H9 (cell line): Measurements from ENCODE around the gene RHOU. TPM values are rescaled to one million over a fixed set of nuclear protein-coding genes. Genes with fewer than 3 reads are reported as not detected.

Experiments
- DNase-seq: peaks from one replicate; pipeline ENCODE4 v3.0.0-alpha.2; 2017
- H2AFZ ChIP-seq: one replicate; pipeline ENCODE4 v1.6.1; 2013; ENCODE audit warnings: mild to moderate bottlenecking, low read length, control low read depth, moderate library complexity
- H2AK5ac ChIP-seq: 2 replicates; pipeline ENCODE4 v1.6.1; 2013; ENCODE audit warnings: low read length, control low read depth, mixed read lengths; ENCODE audit not compliant: insufficient read length
- H2BK120ac ChIP-seq: one replicate; pipeline ENCODE4 v1.6.1; 2013; ENCODE audit warnings: low read depth, mild to moderate bottlenecking, low read length, control low read depth, inconsistent platforms; ENCODE audit not compliant: poor library complexity, severe bottlenecking
- H2BK12ac ChIP-seq: 2 replicates; pipeline ENCODE4 v1.6.1; 2013; ENCODE audit warnings: low read length, control low read depth, mixed read lengths, low read depth; ENCODE audit not compliant: insufficient read length
- H2BK15ac ChIP-seq: 2 replicates; pipeline ENCODE4 v1.6.1; 2013; ENCODE audit warnings: low read depth, low read length, control low read depth
- H2BK20ac ChIP-seq: one replicate; pipeline ENCODE4 v1.6.1; 2013; ENCODE audit warnings: low read depth, mild to moderate bottlenecking, low read length, control low read depth, inconsistent platforms; ENCODE audit not compliant: poor library complexity, severe bottlenecking
- H2BK5ac ChIP-seq: 2 replicates; pipeline ENCODE4 v1.6.1; 2013; ENCODE audit warnings: low read length, control low read depth, mixed read lengths; ENCODE audit not compliant: insufficient read length
- H3K14ac ChIP-seq: 2 replicates; pipeline ENCODE4 v1.6.1; 2013; ENCODE audit warnings: low read length, control low read depth; ENCODE audit not compliant: insufficient read depth
- H3K18ac ChIP-seq: 2 replicates; pipeline ENCODE4 v1.6.1; 2013; ENCODE audit warnings: low read depth, mild to moderate bottlenecking, mixed read lengths, low read length, control low read depth; ENCODE audit not compliant: insufficient read length
- H3K23ac ChIP-seq: 2 replicates; pipeline ENCODE4 v1.6.1; 2013; ENCODE audit warnings: low read length, control low read depth, mixed read lengths, low read depth; ENCODE audit not compliant: insufficient read length
- H3K23me2 ChIP-seq: 2 replicates; pipeline ENCODE4 v1.6.1; 2013; ENCODE audit warnings: low read depth, mild to moderate bottlenecking, mixed read lengths, low read length, control low read depth; ENCODE audit not compliant: insufficient read length, poor library complexity, severe bottlenecking
- H3K27ac ChIP-seq: 2 replicates; pipeline ENCODE4 v1.5.1; 2013; ENCODE audit warnings: low read length, control low read depth, mixed read lengths, low read depth; ENCODE audit not compliant: insufficient read length
- H3K27me3 ChIP-seq: 2 replicates; pipeline ENCODE4 v1.6.1; 2013; ENCODE audit warnings: low read length, control low read depth, inconsistent platforms; ENCODE audit not compliant: insufficient read depth
- H3K4ac ChIP-seq: 2 replicates; pipeline ENCODE4 v1.6.1; 2013; ENCODE audit warnings: low read depth, mild to moderate bottlenecking, control low read depth, inconsistent platforms, low read length, moderate library complexity
- H3K4me1 ChIP-seq: 2 replicates; pipeline ENCODE4 v1.6.1; 2013; ENCODE audit warnings: low read length, control low read depth, inconsistent platforms; ENCODE audit not compliant: insufficient read depth
- H3K4me2 ChIP-seq: 2 replicates; pipeline ENCODE4 v1.6.1; 2013; ENCODE audit warnings: low read length, control low read depth, mixed read lengths; ENCODE audit not compliant: insufficient read length, insufficient read depth
- H3K56ac ChIP-seq: 2 replicates; pipeline ENCODE4 v1.6.1; 2013; ENCODE audit warnings: low read depth, mild to moderate bottlenecking, mixed read lengths, low read length, control low read depth; ENCODE audit not compliant: insufficient read length
- H3K79me1 ChIP-seq: 2 replicates; pipeline ENCODE4 v1.6.1; 2013; ENCODE audit warnings: low read depth, mild to moderate bottlenecking, moderate library complexity, low read length, control low read depth, inconsistent platforms; ENCODE audit not compliant: insufficient read depth, poor library complexity, severe bottlenecking
- H3K79me2 ChIP-seq: 2 replicates; pipeline ENCODE4 v1.6.1; 2013; ENCODE audit warnings: low read length, control low read depth, inconsistent platforms; ENCODE audit not compliant: insufficient read depth
- H3K9ac ChIP-seq: 2 replicates; pipeline ENCODE4 v1.6.1; 2013; ENCODE audit warnings: low read length, control low read depth, mixed read lengths; ENCODE audit not compliant: insufficient read length; ENCODE audit errors: extremely low read depth
- H3K9me3 ChIP-seq: one replicate; pipeline ENCODE4 v1.6.1; 2013; ENCODE audit warnings: low read depth, low read length, inconsistent platforms; ENCODE audit not compliant: control insufficient read depth
- H3T11ph ChIP-seq: one replicate; pipeline ENCODE4 v1.6.1; 2013; ENCODE audit warnings: mild to moderate bottlenecking, low read length, control low read depth, inconsistent platforms
- H4K20me1 ChIP-seq: one replicate; pipeline ENCODE4 v1.6.1; 2013; ENCODE audit not compliant: control insufficient read depth, insufficient read length, insufficient read depth
- H4K5ac ChIP-seq: 2 replicates; pipeline ENCODE4 v1.6.1; 2013; ENCODE audit warnings: low read depth, mild to moderate bottlenecking, mixed read lengths, low read length, control low read depth; ENCODE audit not compliant: insufficient read length
- H4K8ac ChIP-seq: replicated peaks from 2 replicates; pipeline ENCODE4 v1.6.1; 2013; ENCODE audit warnings: low read length, control low read depth, mixed read lengths, low read depth; ENCODE audit not compliant: insufficient read length
- H4K91ac ChIP-seq: 2 replicates; pipeline ENCODE4 v1.6.1; 2013; ENCODE audit warnings: low read depth, mild to moderate bottlenecking, moderate library complexity, mixed read lengths, low read length, control low read depth; ENCODE audit not compliant: insufficient read length
- H3K27ac Mint-ChIP-seq, 3 experiments: 2 replicates in 2 of 3; 3 replicates in 1 of 3; pipeline ENCODE4 v1.8.0; 2020 to 2021; ENCODE audit warnings: mixed read lengths in 3 of 3, mild to moderate bottlenecking in 1 of 3, moderate library complexity in 1 of 3
- H3K27me3 Mint-ChIP-seq: 2 replicates; pipeline ENCODE4 v1.8.0; 2021; ENCODE audit warnings: low read depth, mild to moderate bottlenecking, moderate library complexity, mixed read lengths
- H3K36me3 Mint-ChIP-seq, 3 experiments: 2 replicates in 2 of 3; 3 replicates in 1 of 3; pipeline ENCODE4 v1.8.0; 2020 to 2021; ENCODE audit warnings: low read depth in 3 of 3, mixed read lengths in 3 of 3; ENCODE audit not compliant: insufficient read depth in 1 of 3
- H3K4me1 Mint-ChIP-seq, 2 experiments: 2 replicates each; pipeline ENCODE4 v1.8.0; 2020; ENCODE audit warnings: mixed read lengths in 2 of 2
- H3K4me3 Mint-ChIP-seq, 2 experiments: 2 replicates in 1 of 2; 3 replicates in 1 of 2; pipeline ENCODE4 v1.8.0; 2020 to 2021; ENCODE audit warnings: mild to moderate bottlenecking in 2 of 2, mixed read lengths in 2 of 2, moderate library complexity in 1 of 2
- H3K9me3 Mint-ChIP-seq, 2 experiments: 2 replicates in 1 of 2; 3 replicates in 1 of 2; pipeline ENCODE4 v1.8.0; 2020; ENCODE audit warnings: mild to moderate bottlenecking in 2 of 2, mixed read lengths in 2 of 2, moderate library complexity in 1 of 2
- CTCF ChIP-seq: fragments of 200-600 bp; sonication (generic); conservative IDR thresholded peaks from 3 replicates; pipeline ENCODE4 v1.8.0; 2021; ENCODE audit warnings: antibody characterized with exemption, mild to moderate bottlenecking
- WGBS: extraction: QIAGEN DNeasy Blood & Tissue Kit; methylation state at CpG from one replicate; pipeline ENCODE4 v1.1.7; 2013; ENCODE audit warnings: missing lambda C conversion rate, low lambda C conversion rate, mixed read lengths; ENCODE audit not compliant: insufficient read length; ENCODE audit errors: extremely low coverage; 5-methylcytosine and 5-hydroxymethylcytosine counted together
- total RNA-seq: library from RNA; stranded (reverse); gene quantifications from 2 replicates; pipeline ENCODE4 v1.2.1, GENCODE V29; 2021

Gene RHOU
- total RNA-seq, 1 experiment from 2014 or later = 3.9 TPM

DNA sequence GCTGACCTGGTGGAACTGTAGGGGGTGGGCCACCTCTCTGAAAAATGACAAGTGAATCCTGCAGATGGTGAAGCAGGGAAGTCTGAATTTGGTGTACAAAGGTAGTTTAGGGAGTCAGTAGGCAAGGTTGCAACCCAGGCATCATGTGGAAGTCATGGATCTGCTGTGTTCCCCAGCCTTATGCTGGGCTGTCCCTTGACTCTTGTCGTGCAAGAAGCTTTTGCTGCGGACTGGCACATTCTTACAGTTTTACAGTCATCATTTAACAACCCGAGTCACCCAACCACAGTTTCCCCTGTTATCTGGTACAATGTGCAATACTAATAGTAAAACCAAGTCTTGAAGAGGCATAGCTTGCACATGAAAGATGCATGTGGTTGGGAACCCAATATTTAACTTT lies 13.2 kb downstream of the RHOU start:
- Histone ChIP-seq H3K27ac (no peak overlapping the region), H2BK15ac (no peak overlapping the region), H3K23ac (no peak overlapping the region), H3K4me1 (no peaks in the 10 kb centered on the region), H2BK20ac (no peak overlapping the region), H3K56ac (no peak overlapping the region), H3K9me3 (no peaks in the 10 kb centered on the region), H3K79me1 (no peaks in the 10 kb centered on the region), H2BK12ac (no peak overlapping the region), H4K20me1 (no peaks in the 10 kb centered on the region), H3K9ac (no peak overlapping the region), H3K27me3 (no peaks in the 10 kb centered on the region), H4K91ac (no peak overlapping the region), H3K14ac (no peak overlapping the region), H2AK5ac (no peak overlapping the region), H3K4me2 (no peak overlapping the region), H2AFZ (no peak overlapping the region), H2BK120ac (no peak overlapping the region), H3K4ac (no peak overlapping the region), H2BK5ac (no peak overlapping the region), H3T11ph (no peak overlapping the region), H3K23me2 (no peaks in the 10 kb centered on the region), H3K18ac (no peak overlapping the region), H3K79me2 (no peaks in the 10 kb centered on the region), H4K5ac (no peak overlapping the region), H4K8ac (no peak overlapping the region)
- H3K27me3 Mint-ChIP-seq = peaks cover 4% of the 10 kb centered on the region; the same call in 1 of the 2 replicates
- H3K36me3 Mint-ChIP-seq = peaks cover 0 to 9% (median 4%) of the 10 kb centered on the region in 3 experiments; a peak in 6 of 7 replicates
- no peak overlapping the region for H3K4me3 Mint-ChIP-seq
- no peak for DNase-seq
- WGBS = no CpG with 5 or more reads among the region's 3 CpGs
- no peak for TF ChIP-seq CTCF
- no peaks in the 10 kb centered on the region for H3K9me3 Mint-ChIP-seq
- H3K27ac Mint-ChIP-seq = no peak overlapping the region
- peaks cover under 1 to 3% of the 10 kb centered on the region in 2 experiments for H3K4me1 Mint-ChIP-seq
